ENCODE measurements around the gene WDR87.
"Not testable (repeated sequence)": the region's sequence is repeated elsewhere in the genome, so short reads cannot be mapped to it uniquely, and the experiment has no call there.

Gene WDR87

DNA sequence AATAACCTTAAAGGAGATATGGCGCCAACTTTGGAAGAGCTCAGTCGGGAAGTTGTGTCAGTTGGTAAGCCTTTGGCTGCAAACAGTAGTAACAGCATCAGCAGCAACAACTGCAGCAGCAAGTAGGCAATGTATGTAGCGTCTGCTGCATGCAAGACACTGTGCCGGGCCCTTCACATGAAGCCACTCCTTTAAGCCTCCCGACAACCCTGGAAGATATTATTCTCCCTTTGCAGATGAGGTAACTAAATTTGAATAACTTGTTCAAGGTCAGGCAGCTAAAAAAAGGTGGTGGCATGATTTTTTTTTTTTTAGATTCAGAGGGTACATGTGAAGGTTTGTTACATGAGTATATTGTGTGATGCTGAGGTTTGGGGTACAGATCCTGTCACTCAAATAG lies 20.3 kb upstream of the WDR87 start:
- in situ Hi-C loops (cut with HindIII; ENCODE audit: low pct_unique_long_range_greater_than_20kb, low sequenced_read_pairs), result no loop called here
- DNase-seq (ENCODE audit: low read depth in 1 of 2, low spot score in 1 of 2), result no peak
- no peak for TF ChIP-seq JUND (IDR thresholded peaks at IDR 0.05; ENCODE audit: low read depth)

DNA sequence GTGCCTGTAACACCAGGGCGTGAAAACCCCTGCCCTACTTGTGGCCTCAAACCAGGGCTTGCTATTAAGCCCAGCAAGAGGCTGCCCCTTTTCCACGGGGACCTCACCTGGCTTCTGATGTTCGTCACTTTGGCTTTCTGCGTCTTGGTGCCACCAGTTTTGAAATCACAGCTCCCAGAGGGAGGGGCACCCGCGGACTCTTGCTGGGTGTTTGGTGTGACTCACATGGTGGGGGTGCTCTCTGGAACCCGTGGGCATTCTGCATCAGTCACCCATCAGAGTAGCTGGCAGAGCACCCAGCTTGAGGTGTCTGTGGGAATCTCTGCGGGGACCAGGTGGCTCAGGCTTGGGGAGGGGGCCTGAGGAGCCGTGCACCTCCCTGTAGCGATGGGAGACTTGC lies 19.9 kb upstream of the WDR87 start:
- DNase-seq (ENCODE audit: low read depth in 1 of 2, low spot score in 1 of 2), result no peak
- in situ Hi-C loops (cut with HindIII; ENCODE audit: low pct_unique_long_range_greater_than_20kb, low sequenced_read_pairs), result no loop called here
- no peak for TF ChIP-seq JUND (IDR thresholded peaks at IDR 0.05; ENCODE audit: low read depth)

DNA sequence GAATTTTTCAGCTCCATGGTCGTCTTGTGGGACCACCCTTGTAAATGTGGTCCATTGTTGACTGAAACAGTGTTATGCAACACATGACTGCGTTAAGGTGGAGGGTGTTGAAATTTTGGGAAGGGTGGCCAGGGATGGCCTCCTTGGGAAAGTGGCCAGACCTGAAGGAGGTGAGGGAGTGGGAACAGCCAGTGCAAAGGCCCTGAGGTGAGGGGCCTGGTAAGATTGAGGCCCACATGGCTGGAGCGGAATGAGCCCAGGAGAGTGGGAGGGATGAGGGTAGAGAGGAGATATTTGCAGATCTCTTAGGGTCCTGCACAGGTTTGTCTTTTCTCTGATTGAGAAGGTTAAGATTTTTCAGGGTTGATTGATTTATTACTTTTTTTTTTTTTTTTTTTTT lies 18.8 kb upstream of the WDR87 start:
- in situ Hi-C loops (cut with HindIII; ENCODE audit: low pct_unique_long_range_greater_than_20kb, low sequenced_read_pairs), result no loop called here
- TF ChIP-seq JUND (IDR thresholded peaks at IDR 0.05; ENCODE audit: low read depth), result no peak
- DNase-seq (ENCODE audit: low read depth in 1 of 2, low spot score in 1 of 2), result no peak

DNA sequence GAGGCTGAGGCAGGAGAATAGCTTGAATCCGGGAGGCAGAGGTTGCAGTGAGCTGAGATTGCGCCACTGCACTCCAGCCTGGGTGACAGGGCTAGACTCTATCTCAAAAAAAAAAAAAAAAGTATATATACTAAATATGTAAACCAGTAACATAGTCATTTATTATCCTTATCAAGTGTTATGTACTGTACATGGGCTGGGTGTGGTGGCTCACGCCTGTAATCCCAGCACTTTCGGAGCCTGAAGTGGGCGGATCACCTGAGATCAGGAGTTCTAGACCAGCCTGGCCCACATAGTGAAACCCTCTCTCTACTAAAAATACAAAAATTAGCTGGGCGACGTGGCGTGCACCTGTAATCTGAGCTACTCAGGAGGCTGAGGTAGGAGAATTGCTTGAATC lies 18.2 kb upstream of the WDR87 start:
- in situ Hi-C loops (cut with HindIII; ENCODE audit: low pct_unique_long_range_greater_than_20kb, low sequenced_read_pairs); DNase-seq (ENCODE audit: low read depth in 1 of 2, low spot score in 1 of 2): not testable (repeated sequence)

DNA sequence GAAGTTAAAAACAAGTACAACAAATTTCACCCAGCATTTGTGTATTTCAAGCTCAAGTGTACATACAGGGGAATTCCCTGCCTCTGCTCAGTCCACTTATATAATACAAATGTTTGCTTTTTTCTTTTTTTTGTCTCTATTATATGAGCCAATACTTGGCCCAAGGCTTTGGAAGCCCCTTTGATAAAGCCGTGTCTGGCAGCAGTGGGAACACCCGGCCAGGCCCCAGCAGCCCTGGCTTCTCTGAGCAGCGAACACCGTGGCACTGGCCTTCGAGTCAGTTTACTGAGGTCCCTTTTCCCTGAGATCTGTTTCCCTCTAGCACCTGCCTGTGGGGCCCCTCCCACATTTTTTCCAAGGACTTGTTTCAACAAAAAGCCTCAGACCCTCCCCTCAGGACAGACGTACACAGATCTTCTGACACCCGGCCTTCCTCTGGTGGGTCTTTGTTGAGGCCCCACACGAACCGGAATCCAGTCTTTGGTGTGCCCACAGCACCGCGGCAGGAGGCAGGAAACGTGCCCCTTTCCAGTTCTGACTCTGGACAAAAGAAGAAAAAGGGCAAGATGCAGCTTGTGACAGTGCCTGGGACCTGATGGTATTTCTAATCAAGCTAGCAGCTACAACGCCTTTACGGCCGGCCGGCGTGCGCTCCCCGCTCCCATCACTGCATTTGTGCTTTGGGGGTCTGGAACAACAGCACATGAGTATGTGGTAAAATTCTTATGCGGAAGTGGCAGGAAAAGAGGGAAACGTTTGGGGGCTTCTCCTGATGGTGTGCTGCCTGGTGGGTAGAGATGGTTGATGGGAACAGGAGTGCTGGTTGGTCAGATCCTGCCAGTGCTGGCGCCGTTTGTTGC lies 14.4 kb upstream of the WDR87 start:
- in situ Hi-C loops (cut with HindIII; ENCODE audit: low pct_unique_long_range_greater_than_20kb, low sequenced_read_pairs), result no loop called here
- no peak for TF ChIP-seq JUND (IDR thresholded peaks at IDR 0.05; ENCODE audit: low read depth)
- no peak for DNase-seq (ENCODE audit: low read depth in 1 of 2, low spot score in 1 of 2)

DNA sequence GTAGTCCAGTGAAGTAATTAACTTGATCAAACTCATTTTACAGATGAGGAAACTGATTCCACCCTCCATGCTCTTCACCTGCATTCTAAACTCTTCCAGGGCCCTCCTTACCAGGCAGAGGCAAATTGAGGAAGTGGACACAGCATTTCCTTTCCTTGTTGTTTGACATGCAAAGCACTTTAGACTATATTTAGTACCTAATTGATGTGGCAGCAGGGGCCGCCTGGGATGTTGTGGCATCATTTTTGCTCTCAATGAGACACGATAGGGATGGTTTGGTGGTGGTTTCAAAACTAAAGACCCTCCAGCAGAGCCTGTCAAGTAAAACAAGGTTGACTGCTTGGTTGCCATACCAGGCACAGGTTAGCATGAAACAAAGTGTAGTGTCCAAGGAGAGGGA lies 8.5 kb upstream of the WDR87 start:
- no peak for TF ChIP-seq JUND (IDR thresholded peaks at IDR 0.05; ENCODE audit: low read depth)
- in situ Hi-C loops (cut with HindIII; ENCODE audit: low pct_unique_long_range_greater_than_20kb, low sequenced_read_pairs), result no loop called here
- DNase-seq (ENCODE audit: low read depth in 1 of 2, low spot score in 1 of 2), result no peak

DNA sequence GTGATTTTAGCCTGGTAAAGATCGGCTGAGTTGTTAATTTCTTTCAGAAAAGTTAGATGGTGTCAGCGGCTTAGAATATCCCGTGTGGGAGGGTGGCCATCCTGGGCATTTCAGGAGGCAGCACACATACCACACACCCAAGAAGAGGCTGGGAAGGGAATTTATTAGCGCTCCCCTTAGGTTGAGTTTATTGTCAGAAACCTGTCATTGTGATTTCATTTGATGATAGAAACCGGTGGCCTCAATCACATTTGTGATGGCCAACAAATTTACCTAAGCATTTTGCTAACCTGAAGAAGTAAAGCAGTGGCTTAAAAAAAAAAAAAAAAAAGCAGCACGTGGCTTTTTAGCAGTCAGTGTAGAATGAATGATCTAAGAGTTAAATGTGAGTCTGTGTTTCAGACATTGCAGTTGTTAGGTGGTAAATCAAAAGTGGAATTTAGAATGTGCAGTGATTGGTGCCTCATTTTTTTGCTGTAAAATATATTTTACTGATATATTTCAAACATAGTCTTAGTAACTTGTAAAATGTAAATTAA lies 3.3 kb upstream of the WDR87 start:
- no peak for DNase-seq (ENCODE audit: low read depth in 1 of 2, low spot score in 1 of 2)
- in situ Hi-C loops (cut with HindIII; ENCODE audit: low pct_unique_long_range_greater_than_20kb, low sequenced_read_pairs), result no loop called here
- TF ChIP-seq JUND (IDR thresholded peaks at IDR 0.05; ENCODE audit: low read depth), result no peak

DNA sequence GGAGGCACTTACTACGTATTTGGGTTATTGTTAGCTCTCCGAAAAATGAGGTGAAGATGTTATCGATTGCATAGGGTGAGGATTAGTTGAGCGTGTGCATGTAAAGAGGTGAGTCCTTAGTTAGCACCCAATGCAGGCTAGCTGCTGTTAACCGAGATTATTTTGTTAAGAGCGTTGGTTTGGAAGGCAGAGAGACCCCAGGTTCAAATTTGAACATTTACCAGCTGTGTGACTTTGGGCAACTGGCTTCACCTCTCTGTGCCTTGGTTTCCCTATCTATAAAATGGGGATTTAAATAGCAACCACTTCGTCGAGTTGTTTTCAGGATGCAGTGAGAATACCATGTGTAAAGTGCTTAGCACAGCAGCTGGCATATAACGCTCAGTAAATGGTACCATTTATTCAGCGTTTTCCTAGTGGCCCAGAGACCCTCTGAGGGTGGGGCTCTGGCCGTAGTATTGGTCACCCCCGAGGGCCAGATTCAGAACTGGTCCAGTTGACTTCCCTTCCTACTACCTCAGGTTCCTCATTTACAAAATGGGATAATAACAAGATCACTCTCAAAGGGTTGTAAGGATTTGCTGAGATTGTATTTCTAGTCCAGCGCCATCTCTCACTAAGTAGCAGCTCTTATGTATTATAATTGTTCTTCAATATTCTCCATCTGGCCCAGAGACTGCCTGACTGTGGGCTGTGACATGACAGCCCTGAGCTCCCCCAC lies 1.5 kb upstream of the WDR87 start:
- TF ChIP-seq JUND (IDR thresholded peaks at IDR 0.05; ENCODE audit: low read depth), result no peak
- no peak for DNase-seq (ENCODE audit: low read depth in 1 of 2, low spot score in 1 of 2)
- in situ Hi-C loops (cut with HindIII; ENCODE audit: low pct_unique_long_range_greater_than_20kb, low sequenced_read_pairs), result no loop called here

DNA sequence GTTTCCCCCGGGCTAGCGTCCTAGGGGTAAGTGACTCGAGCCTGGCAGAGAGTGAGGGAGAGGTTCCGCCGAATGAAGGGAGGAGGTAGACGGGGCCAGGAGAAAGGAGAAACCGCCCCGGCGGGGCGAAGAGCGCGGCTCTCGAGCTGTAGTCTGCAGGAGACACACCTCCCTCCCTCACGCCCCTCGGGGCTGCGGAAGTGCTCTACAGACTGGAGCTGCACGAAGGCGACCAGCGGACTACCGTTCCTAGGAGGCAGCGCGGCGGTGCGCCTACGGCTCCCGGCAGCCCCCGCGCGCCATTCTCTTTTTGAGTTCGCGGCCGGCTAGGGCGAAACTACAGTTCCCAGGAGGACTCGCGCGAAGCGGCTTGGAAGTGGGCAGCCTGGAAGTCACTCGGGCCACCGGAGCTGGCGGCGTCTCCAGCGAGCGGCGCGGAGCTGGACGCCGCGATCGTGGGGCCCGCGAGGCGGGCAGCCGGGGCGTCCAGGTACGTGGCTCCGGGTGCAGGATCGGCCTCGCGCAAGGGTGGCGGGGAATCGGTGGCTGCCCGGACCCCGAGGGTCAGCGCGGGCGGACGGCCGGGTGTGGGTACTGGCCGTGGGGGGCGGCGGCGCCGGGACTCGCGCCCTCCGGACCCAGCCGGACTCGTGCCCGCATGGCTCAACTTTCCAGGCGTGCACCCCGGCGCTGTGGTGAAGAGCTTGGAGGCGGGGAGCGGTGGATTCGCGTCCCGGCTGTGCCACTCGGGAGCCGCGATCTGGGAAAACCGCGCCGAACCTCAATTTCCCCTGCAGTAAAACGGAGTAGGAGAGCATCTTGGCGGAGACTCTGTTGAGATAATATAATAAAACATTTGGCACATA lies 708 bp upstream of the WDR87 start, which contains the start of gene SIPA1L3:
SIPA1L3 (plus strand) TSS at position 340 of the 866 bp plus-strand sequence. CDS start 174,358 bp downstream, outside the sequence.
- in situ Hi-C loops (cut with HindIII; ENCODE audit: low pct_unique_long_range_greater_than_20kb, low sequenced_read_pairs), result no loop called here
- no peak for TF ChIP-seq JUND (IDR thresholded peaks at IDR 0.05; ENCODE audit: low read depth)
- DNase-seq (ENCODE audit: low read depth in 1 of 2, low spot score in 1 of 2), result peak; percentile 80 to 96

DNA sequence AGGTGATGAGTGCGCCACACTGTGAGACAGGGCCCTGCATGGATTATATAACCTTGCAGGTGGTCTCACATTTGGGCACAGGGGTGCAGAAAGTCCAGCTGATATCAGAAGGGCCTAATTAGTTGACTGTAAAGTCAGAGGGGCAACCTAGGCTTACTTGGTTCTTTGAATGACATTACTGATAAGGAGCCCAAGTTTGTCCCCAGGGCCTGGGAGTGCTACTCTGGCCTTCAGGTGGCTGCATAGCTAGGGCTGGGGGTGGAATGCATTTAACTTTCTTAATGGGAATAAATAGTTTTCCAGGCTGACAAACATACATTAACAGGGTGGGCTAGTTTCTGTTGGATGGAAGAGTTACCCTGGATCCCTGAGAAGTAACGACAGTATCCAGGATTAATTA lies 3.3 kb downstream of the WDR87 start:
- in situ Hi-C loops (cut with HindIII; ENCODE audit: low pct_unique_long_range_greater_than_20kb, low sequenced_read_pairs), result no loop called here
- DNase-seq (ENCODE audit: low read depth in 1 of 2, low spot score in 1 of 2), result no peak
- TF ChIP-seq JUND (IDR thresholded peaks at IDR 0.05; ENCODE audit: low read depth), result no peak

DNA sequence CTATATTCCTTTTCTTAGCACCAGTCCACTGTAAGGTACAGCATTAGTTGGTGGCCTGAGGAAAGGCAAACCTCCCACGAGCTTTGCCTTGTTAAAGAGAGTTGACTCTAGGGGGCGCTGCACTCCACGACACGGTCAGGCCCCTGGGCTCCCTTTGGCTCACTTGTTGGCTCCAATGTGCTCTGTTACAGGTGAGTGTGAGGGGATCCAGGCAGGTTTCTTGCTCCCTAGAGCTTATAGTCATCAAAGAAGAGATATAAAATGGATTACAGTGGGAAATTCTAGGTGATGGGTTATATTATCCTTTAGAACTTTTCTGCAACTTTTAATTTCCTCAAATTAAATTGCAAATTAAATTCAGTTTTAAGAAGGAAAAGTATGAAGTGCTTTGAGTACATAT lies 3.7 kb downstream of the WDR87 start:
- peak; percentile 60 to 87 for DNase-seq (ENCODE audit: low read depth in 1 of 2, low spot score in 1 of 2)
- in situ Hi-C loops (cut with HindIII; ENCODE audit: low pct_unique_long_range_greater_than_20kb, low sequenced_read_pairs), result no loop called here
- TF ChIP-seq JUND (IDR thresholded peaks at IDR 0.05; ENCODE audit: low read depth), result no peak

DNA sequence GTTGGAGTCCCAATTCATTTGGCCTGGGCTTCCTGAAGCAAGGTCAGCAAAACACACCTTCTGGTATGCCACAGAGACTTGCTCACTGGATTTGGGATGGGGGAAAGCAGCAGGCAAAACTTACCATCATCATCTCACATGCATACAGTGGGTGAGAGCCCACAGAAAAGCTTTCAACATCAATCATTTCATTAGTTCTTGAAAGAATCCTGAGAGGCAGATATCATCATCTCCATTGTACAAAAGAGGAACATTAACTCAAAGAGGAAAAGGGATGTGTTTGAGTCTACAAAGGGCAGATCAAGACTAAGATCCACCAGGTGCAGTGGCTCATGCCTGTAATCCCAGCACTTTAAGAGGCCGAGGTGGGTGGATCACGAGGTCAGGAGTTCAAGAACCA lies 6.4 kb downstream of the WDR87 start:
- no peak for TF ChIP-seq JUND (IDR thresholded peaks at IDR 0.05; ENCODE audit: low read depth)
- in situ Hi-C loops (cut with HindIII; ENCODE audit: low pct_unique_long_range_greater_than_20kb, low sequenced_read_pairs), result no loop called here
- DNase-seq (ENCODE audit: low read depth in 1 of 2, low spot score in 1 of 2), result no peak

Data from T47D (cell line).